ENCODE results near the gene NDUFA7.

NDUFA7 gene

GRCh38 chr19:8261347-8261746, 59.8 kb downstream of the NDUFA7 start:
- no peak for DNase-seq
